Measurements from ENCODE around the gene DRAM1.

Gene DRAM1

DNA sequence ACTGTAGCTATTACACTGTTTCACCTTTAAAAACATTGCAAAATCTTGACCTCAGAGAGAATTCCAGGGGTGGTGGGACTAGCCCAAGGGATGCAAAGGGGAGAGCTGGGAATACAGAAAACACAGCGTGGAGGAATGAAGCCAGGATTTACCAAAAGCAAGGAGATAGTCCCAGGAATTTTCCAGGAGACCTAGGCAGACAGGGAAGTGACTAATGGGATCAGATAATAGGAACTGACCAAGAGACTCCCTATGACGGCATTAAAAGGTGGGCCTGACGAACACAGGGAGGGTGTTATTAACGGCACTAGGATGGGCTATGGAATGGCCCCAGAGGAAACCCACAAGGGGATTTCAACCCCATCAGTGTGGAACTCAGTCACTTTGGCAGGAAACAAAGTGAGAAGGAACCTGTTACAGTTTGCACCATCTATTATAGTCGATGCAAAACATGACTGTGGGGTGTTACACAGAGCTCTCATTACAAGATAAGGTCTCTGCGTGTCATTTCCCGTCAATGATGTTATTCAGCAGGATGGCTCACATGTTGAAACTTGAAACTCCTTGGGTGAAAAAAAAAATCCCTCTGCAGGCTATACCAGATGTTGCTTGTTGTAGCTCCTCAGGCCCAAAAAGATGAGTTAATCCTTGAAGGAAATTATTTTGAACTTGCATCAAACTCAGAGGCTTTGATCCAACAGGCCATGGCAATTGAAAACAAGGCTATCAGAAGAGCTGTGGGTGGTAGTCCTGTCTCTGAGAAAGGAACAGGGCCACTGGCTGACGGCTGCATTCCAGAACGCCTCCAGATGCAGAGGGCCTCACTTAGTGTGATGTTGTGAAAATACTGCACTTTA is 58.7 kb downstream of the DRAM1 start:
- FAIRE-seq (no peak), DNase-seq (ENCODE audit: insufficient read length, low spot score) (peak; percentile 67)

GRCh38 chr12:101939306-101939705 is 61.9 kb downstream of the DRAM1 start:
- DNase-seq (ENCODE audit: insufficient read length, low spot score) (no peak), FAIRE-seq (no peak)

- FAIRE-seq (no peak), DNase-seq (ENCODE audit: insufficient read length, low spot score) (peak; percentile 46)
Observed at GRCh38 chr12:101939856-101940265, 62.5 kb downstream of the DRAM1 start.

DNA sequence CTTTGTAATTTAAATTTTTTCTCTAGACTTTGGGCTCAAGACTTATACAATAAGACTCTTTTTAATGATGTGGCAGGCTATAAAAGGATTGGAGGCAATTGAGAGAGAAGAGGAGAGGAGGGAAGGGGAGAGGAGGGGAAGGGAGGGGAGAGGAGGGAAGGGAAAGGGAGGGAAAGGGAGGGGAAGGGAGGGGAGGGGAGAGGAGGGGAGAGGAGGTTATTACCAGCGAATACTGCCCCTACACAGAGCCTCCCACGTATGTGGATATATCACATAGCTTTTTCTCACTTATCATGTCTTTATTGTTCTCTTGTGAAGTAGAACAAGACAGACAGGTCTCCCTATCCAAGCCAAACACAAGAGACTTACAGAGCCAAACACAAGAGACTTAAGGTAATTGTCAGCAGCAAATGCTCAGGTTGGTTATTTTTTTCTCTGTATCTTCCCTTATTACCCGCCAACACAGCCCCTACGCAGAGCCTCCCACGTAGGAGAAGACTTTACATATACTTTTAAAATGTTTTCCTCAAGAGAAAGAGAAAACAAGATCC is 63.1 kb downstream of the DRAM1 start:
- DNase-seq (ENCODE audit: insufficient read length, low spot score) (no peak), FAIRE-seq (no peak)

DNA sequence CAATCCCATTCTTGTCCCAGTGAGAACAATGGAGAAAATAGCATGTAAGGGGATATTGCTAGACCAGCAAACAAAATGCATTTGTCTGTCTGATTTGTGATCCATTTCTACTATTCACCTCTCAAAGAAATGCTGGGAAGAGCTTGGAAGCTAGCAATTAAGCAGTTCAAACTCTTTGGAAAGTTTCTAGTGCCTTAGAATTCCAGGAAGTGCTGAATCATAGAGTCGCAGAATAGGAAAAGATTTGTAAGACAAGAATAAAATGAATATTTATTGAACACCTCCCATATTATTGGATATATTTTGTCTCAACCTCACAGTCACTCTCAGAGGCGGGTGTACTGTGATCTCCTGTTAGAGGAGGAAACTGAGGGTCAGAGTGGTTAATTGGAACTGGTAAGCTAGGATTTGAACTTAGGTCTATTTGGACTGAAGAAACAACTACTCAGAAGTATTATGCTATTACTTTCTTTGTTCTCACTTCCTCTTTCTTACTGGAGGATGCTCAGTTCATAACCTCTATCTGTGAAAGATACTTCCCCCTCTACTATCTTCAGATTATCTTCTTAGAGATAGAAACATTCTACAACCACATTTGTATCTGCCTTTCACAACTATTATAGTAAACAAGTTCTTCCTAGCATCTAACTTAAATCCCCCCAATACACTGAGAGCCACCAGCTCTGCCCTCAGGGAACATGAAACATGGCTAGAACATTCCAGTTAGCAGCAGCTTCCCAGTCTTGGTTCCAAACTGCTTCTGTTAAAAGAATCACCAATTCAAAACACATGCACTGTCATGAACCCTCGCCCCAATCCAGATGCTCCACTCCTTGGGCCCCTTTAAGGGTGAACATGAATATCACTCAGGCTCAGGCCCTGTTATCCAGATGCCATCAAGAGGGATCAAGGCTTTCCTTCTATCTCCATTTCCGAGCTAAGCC is 64.2 kb downstream of the DRAM1 start:
- DNase-seq (ENCODE audit: insufficient read length, low spot score) (no peak), FAIRE-seq (no peak)

DNA sequence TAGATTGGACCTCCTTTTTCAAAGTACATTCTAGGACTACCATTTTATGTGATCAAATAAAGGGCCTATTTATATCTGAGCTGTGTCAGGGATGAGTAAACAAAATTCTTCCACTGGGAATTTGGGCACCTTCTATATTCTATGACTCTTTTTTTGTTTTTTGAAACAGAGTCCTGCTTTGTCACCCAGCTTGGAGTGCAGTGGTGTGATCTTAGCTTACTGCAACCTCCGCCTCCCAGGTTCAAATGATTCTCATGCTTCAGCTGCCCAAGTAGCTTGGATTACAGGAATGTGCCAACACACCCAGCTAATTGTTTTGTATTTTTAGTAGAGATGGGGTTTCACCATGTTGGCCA is 64.8 kb downstream of the DRAM1 start:
- DNase-seq (ENCODE audit: insufficient read length, low spot score): no peak
- FAIRE-seq: no peak

DNA sequence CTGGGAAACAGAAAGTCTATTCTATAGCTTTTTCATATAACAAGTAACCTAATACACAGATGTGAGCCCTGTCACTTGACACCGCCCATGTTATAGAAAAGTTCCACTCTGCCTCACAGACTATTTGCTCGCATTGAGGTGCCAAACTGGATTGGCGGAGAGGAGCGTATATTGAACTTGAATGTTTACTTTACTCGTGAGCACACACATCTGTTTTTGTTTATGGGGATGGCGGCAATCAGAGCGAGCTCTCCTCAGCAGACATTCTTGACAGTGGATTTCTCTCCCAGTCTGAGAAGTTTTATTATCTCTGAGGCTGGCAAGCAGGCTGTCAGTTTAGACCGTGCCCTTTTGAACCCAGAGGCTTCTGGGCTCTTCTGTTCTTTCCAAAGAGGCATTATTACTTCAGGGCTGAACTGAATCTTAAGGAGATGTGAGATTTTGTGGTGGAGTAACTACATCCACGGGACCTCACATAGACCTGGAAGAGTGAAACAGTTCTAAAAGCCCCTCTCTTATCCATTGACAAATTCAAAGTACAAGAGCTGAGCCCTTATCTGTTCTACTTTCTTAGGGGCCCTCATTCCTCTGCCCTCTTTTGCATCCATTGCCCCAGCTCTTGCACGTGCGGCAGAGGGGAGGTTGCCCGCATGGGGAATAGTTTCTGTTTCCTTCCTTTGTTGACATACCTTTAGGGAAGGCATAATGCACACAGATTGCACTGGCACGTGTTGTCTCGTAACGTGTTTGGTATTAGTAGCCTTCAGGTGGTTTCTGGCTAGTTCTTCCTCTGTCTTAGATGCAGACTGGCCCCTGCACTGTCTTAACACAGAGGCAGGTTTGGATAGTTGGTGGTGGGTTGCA is 68.2 kb downstream of the DRAM1 start:
- no peak for FAIRE-seq
- no peak for DNase-seq (ENCODE audit: insufficient read length, low spot score)

DNA sequence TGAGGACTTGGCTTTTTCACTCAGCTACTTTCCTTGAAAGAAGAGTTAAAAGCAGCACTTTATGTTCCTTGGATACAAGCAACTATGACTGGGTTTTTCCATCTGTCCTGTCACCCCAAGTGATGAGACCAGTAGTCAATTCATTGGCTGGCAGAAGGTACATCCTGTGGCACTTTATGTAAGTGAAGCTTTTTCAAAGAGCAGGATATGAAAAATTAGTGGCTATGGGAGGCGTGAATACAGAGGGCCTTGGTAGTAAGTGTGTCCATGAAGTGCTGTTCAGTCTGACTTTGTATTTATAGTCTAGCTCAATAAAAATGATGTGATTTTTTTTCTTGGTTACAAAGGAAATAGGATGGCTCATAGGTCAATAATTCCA is 68.8 kb downstream of the DRAM1 start:
- DNase-seq (ENCODE audit: insufficient read length, low spot score) (no peak), FAIRE-seq (no peak)

- DNase-seq (ENCODE audit: insufficient read length, low spot score) (no peak), FAIRE-seq (no peak)
Observed at GRCh38 chr12:101947316-101947715, 69.9 kb downstream of the DRAM1 start.

DNA sequence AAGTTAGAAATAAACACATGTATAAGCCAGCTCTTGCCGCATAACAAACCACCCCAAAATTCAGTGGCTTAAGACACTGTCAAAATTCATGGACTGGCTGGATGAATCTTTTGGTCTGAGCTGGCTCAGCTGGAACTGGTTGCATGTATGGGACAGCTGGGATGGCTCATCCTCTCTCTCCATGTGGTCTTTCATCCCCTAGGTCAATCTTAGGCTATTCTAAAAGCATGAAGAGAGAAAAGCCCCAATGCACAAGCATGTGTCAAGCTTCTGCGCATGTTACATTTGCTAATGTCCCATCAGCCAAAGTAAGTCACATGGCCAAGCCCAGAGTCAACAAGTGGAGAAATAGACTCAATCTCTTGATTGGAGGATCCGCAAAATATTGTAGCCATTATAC is 71.0 kb downstream of the DRAM1 start:
- FAIRE-seq: no peak
- no peak for DNase-seq (ENCODE audit: insufficient read length, low spot score)

GRCh38 chr12:101951002-101951670 is 73.8 kb downstream of the DRAM1 start:
- DNase-seq (ENCODE audit: insufficient read length, low spot score): no peak
- no peak for FAIRE-seq

DNA sequence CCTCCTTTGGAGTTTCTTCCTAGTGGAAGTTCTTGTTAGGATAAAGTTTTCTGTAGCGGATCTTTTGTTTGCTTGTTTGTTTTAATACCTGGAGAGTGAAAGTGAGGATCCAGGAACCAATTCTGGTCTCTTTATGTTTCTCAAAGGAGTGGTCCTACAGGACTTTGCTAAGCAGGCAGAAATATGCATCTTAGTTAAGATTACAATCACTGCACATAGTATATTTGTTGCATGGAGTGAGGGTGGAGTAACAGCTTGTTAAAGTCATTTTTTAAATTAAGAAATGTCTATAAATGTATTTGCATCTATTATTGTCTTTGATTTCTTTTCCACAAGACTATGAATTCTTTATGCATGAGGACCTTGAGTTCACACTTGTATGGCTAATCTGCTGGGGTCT is 76.7 kb downstream of the DRAM1 start:
- FAIRE-seq: no peak
- no peak for DNase-seq (ENCODE audit: insufficient read length, low spot score)

- FAIRE-seq: no peak
- DNase-seq (ENCODE audit: insufficient read length, low spot score): no peak
Observed at GRCh38 chr12:101954676-101955075, 77.3 kb downstream of the DRAM1 start.

DNA sequence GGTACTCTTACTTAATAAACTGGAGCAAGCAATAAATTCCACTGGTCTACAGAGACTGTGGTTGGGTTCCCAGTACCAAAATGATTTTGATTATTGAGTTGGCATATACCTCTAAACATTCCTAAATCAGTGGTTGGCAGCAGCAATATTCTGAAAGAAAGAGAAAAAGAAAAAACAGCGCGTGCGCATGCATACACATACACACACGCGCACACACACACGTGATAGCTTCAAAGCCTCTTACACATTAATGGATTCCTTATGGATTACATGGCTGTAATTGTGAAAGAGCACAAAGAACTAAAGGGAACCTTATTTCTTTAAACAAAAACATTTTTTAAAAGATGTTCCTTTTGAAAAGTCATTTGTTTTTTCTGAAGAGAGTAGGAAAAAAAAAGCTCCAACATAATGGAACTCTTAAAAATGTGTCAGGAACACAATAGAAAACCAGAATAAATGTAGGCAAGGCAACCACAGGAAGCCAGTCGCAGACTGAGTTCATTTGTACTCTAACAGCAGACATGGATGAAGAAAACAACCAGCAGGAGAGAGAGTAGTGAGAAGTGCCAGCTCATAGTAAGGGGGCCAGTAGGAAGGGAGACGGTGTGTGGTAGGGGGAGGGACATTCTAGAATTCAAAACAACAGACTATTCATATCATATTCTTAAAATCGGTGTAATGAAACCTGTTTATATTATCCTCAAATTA is 80.0 kb downstream of the DRAM1 start:
- FAIRE-seq (no peak), DNase-seq (ENCODE audit: insufficient read length, low spot score) (no peak)

GRCh38 chr12:101959607-101960006 is 82.2 kb downstream of the DRAM1 start:
- FAIRE-seq: no peak
- DNase-seq (ENCODE audit: insufficient read length, low spot score): no peak

- DNase-seq (ENCODE audit: insufficient read length, low spot score): no peak
- no peak for FAIRE-seq
Observed at GRCh38 chr12:101962486-101962885, 85.1 kb downstream of the DRAM1 start.

DNA sequence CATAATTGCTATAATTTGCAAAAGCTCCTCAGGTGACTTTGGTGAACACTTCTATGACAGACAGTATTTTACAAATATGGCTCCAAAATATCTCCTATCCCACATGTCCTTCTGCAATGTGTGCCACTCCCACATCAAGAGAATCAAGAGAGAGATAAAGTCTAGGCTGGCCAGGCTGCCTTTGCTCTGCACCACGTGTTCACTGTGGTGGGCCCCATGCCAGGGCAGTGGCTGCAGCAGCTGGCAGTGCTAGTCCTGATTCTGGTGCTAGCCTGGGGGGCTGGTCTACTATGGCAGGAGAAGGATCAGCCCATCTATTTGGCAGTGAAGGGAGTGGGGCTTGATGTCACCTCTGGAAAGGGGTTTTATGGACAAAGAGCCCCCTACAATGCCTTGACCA is 86.3 kb downstream of the DRAM1 start:
- no peak for FAIRE-seq
- DNase-seq (ENCODE audit: insufficient read length, low spot score): no peak

DNA sequence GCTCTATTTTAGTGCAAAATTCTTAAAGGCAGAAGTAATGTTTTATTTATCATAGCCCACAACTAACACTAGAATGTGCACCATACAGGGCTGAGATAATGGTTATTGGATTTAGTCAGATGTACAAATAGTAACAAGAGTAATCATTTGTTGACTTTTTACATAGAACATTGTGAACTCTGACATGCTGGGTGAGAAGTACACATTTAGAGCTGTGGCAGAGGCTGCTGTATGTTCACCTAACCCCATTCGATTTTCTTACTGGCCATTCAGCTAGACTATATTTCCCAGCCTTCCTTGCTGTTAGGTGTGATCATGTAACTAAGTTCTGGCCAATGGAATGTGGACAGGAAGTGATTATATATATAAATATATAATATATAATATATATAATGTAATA is 89.1 kb downstream of the DRAM1 start:
- DNase-seq (ENCODE audit: insufficient read length, low spot score): no peak
- FAIRE-seq: no peak

GRCh38 chr12:101967506-101967905 is 90.1 kb downstream of the DRAM1 start:
- FAIRE-seq: no peak
- no peak for DNase-seq (ENCODE audit: insufficient read length, low spot score)
